ENCODE results near the gene TNS3. TPM values are rescaled to one million over a fixed set of nuclear protein-coding genes. Genes with fewer than 3 reads are reported as not detected.

Gene TNS3
- total and polyA plus RNA-seq, 2 of the 13 experiments (the other 11 are each of a cell fraction or from before 2014, with no cell fraction given): 52.9 to 55.7 TPM

- no peak for TF ChIP-seq POGK (CRISPR knock-in tag; conservative IDR thresholded peaks at IDR 0.05)
- no peak for TF ChIP-seq ATF6 (CRISPR knock-in tag; conservative IDR thresholded peaks at IDR 0.05)
- no peak for TF ChIP-seq TFDP1 (CRISPR knock-in tag; IDR thresholded peaks at IDR 0.05; ENCODE audit: borderline replicate concordance)
- no peak for TF ChIP-seq ZSCAN29 (CRISPR knock-in tag; conservative IDR thresholded peaks at IDR 0.05)
- no peak for TF ChIP-seq RAD21 (CRISPR knock-in tag; IDR thresholded peaks at IDR 0.05)
- no peak for TF ChIP-seq TSC22D2 (CRISPR knock-in tag; IDR thresholded peaks at IDR 0.05; ENCODE audit: borderline replicate concordance)
- no peak for TF ChIP-seq HMG20B (CRISPR knock-in tag; conservative IDR thresholded peaks at IDR 0.05)
- TF ChIP-seq ZNF841 (CRISPR knock-in tag; IDR thresholded peaks at IDR 0.05; ENCODE audit: borderline replicate concordance): no peak
- TF ChIP-seq, protein P1, sequence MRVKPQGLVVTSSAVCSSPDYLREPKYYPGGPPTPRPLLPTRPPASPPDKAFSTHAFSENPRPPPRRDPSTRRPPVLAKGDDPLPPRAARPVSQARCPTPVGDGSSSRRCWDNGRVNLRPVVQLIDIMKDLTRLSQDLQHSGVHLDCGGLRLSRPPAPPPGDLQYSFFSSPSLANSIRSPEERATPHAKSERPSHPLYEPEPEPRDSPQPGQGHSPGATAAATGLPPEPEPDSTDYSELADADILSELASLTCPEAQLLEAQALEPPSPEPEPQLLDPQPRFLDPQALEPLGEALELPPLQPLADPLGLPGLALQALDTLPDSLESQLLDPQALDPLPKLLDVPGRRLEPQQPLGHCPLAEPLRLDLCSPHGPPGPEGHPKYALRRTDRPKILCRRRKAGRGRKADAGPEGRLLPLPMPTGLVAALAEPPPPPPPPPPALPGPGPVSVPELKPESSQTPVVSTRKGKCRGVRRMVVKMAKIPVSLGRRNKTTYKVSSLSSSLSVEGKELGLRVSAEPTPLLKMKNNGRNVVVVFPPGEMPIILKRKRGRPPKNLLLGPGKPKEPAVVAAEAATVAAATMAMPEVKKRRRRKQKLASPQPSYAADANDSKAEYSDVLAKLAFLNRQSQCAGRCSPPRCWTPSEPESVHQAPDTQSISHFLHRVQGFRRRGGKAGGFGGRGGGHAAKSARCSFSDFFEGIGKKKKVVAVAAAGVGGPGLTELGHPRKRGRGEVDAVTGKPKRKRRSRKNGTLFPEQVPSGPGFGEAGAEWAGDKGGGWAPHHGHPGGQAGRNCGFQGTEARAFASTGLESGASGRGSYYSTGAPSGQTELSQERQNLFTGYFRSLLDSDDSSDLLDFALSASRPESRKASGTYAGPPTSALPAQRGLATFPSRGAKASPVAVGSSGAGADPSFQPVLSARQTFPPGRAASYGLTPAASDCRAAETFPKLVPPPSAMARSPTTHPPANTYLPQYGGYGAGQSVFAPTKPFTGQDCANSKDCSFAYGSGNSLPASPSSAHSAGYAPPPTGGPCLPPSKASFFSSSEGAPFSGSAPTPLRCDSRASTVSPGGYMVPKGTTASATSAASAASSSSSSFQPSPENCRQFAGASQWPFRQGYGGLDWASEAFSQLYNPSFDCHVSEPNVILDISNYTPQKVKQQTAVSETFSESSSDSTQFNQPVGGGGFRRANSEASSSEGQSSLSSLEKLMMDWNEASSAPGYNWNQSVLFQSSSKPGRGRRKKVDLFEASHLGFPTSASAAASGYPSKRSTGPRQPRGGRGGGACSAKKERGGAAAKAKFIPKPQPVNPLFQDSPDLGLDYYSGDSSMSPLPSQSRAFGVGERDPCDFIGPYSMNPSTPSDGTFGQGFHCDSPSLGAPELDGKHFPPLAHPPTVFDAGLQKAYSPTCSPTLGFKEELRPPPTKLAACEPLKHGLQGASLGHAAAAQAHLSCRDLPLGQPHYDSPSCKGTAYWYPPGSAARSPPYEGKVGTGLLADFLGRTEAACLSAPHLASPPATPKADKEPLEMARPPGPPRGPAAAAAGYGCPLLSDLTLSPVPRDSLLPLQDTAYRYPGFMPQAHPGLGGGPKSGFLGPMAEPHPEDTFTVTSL (CRISPR knock-in tag; IDR thresholded peaks at IDR 0.05; ENCODE audit: borderline replicate concordance): no peak
- no peak for TF ChIP-seq ZNF326 (CRISPR knock-in tag; IDR thresholded peaks at IDR 0.05; ENCODE audit: borderline replicate concordance)
- TF ChIP-seq ZSCAN31 (CRISPR knock-in tag; IDR thresholded peaks at IDR 0.05; ENCODE audit: low read depth): 0 out of 2 replicates have a peak, but pooled peaks have one; percentile 32
- TF ChIP-seq TBX3 (IDR thresholded peaks at IDR 0.05; ENCODE audit: borderline replicate concordance): no peak
- no peak for TF ChIP-seq SP1 (IDR thresholded peaks at IDR 0.05)
- no peak for TF ChIP-seq SP1 (CRISPR knock-in tag; IDR thresholded peaks at IDR 0.05)
- no peak for TF ChIP-seq ZNF234 (CRISPR knock-in tag; conservative IDR thresholded peaks at IDR 0.05)
- TF ChIP-seq HOXA9 (CRISPR knock-in tag; IDR thresholded peaks at IDR 0.05; ENCODE audit: borderline replicate concordance): no peak
- TF ChIP-seq SMAD9 (CRISPR knock-in tag; IDR thresholded peaks at IDR 0.05): no peak
- TF ChIP-seq GATAD2A (CRISPR knock-in tag; IDR thresholded peaks at IDR 0.05): peak; percentile 57
- TF ChIP-seq ATAD3A (CRISPR knock-in tag; IDR thresholded peaks at IDR 0.05): no peak
Measured at GRCh38 chr7:47405921-47406800, 175.8 kb downstream of the TNS3 start (continued).

Data from HepG2 (cell line).